HG03354 (cell line): ENCODE data around the gene CCT7.

Source experiments
- ATAC-seq: cut with Tn5 transposase; IDR thresholded peaks from one replicate; pipeline ENCODE4 v1.9.1; 2021; ENCODE audit warnings: mild to moderate bottlenecking; ENCODE audit not compliant: unreplicated experiment, poor library complexity, severe bottlenecking

CCT7 gene

DNA sequence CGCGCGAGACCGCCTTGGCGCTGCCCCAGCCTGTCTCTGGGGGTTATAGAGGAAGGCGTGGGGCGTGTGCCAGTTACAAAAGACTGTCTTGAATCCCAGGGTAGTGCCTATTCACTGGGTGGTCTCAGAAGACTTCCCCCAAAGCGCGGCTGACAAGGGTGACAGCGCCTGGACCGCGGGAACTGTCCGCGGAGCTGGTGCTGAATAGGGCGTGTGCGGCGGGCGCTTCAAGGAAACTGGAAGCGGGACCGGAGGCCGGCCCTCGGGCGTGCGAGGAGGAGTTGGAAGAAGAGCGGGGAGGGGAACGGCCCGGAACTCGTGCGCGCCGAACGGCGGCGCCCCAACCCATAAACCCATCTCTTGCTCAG is 57.0 kb downstream of the CCT7 start:
- ATAC-seq = no peak

GRCh38 chr2:73291461-73292315 is 57.6 kb downstream of the CCT7 start:
- no peak for ATAC-seq

GRCh38 chr2:73292316-73292905 is 58.3 kb downstream of the CCT7 start:
- ATAC-seq = no peak

GRCh38 chr2:73292906-73293533 is 58.9 kb downstream of the CCT7 start:
- ATAC-seq = peak; percentile 7

- ATAC-seq = peak; percentile 90
Measured at GRCh38 chr2:73293534-73294171, 59.5 kb downstream of the CCT7 start, which contains the start of gene EGR4. Gene EGR4 (minus strand): TSS chr2:73293548. CDS start chr2:73293317, 231 bp downstream.

DNA sequence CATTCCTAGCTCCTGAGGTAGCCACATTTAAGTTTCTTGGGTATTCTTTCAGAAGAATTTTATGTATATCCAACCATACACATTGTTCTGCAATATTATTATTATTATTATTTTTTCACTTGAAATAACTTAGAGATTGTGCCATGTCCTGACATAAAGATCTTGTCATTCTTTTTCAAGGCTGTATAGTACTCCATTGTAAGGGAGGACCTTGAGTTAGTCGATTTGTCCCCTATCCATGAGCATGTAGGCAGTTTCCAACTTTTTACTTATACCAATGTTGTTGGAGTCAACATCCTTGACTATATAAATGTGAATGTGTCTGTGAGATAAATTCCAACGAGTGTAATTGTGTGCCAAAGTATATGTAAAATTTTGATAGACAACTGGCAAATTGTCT is 60.1 kb downstream of the CCT7 start:
- no peak for ATAC-seq

GRCh38 chr2:73295751-73296400 is 61.8 kb downstream of the CCT7 start:
- ATAC-seq = no peak

- ATAC-seq = no peak
Measured at GRCh38 chr2:73297151-73297559, 63.0 kb downstream of the CCT7 start.

- no peak for ATAC-seq
Measured at GRCh38 chr2:73297586-73297985, 63.5 kb downstream of the CCT7 start.

DNA sequence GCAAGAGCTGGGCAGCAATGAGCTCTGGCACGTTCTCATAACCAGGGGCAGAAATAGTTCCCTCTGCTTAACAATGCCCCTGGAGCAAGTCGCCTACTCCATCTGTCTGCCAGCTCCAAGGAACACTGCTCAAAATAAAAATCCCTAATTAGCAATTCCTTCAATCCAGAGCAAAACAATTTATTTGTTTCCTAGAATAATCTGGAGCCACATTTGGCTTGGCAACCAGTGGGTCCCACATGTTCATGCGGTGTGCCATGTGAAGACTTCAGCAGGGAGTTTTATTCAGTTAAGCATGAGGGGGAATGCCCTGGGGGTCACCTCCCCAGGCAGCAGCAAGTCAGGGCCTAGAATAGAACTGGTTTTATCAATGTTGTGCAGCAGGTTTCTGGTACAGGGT is 66.8 kb downstream of the CCT7 start:
- no peak for ATAC-seq

DNA sequence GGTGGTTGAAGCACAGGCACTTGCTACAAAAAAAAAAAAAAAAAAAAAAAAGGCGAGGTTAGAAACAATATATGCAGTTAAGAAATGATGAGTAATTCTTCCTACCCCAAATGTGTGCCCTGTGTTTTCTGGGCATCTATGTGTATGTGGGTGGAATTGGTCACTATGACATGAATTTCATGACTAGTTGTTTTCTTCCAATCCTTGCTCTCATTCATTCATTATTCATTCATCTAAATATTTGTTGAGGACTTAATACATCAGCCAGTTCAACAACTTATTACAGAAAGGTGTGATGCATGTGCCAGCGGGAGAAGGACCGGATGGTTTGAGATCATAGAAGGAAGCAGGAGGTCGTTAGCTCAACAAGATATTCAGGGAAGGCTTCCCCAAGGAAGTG is 67.5 kb downstream of the CCT7 start:
- no peak for ATAC-seq
